Testis (tissue), 2 donors: ENCODE results near the gene DDN.

Source experiments
- POLR2A ChIP-seq: fragments of 450-650 bp; IDR thresholded peaks from one replicate; pipeline ENCODE4 v1.6.1; 2017; ENCODE audit warnings: antibody characterized with exemption, mild to moderate bottlenecking, moderate library complexity
- TF ChIP-seq, protein P1 (sequence below), 3 experiments: fragments of 450-650 bp in 2 of 3; fragments of 200-600 bp in 1 of 3; sonication (generic) in 1 of 3; IDR thresholded peaks; one replicate each; pipeline ENCODE4 v1.5.1; 2016 to 2019; ENCODE audit warnings: antibody characterized with exemption in 3 of 3, mild to moderate bottlenecking in 2 of 3, moderate library complexity in 1 of 3

DNA sequence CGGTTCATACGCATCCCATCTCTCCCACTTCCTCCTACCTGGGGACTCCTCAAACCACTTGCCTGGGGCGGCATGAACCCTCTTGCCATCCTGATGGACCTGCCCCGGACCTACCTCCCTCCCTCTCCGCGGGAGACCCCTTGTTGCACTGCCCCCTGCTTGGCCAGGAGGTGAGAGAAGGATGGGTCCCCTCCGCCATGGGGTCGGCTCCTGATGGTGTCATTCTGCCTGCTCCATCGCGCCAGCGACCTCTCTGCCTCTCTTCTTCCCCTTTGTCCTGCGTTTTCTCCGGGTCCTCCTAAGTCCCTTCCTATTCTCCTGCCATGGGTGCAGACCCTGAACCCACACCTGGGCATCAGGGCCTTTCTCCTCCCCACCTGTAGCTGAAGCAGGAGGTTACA lies 17.4 kb downstream of the DDN start:
- TF ChIP-seq, protein P1, sequence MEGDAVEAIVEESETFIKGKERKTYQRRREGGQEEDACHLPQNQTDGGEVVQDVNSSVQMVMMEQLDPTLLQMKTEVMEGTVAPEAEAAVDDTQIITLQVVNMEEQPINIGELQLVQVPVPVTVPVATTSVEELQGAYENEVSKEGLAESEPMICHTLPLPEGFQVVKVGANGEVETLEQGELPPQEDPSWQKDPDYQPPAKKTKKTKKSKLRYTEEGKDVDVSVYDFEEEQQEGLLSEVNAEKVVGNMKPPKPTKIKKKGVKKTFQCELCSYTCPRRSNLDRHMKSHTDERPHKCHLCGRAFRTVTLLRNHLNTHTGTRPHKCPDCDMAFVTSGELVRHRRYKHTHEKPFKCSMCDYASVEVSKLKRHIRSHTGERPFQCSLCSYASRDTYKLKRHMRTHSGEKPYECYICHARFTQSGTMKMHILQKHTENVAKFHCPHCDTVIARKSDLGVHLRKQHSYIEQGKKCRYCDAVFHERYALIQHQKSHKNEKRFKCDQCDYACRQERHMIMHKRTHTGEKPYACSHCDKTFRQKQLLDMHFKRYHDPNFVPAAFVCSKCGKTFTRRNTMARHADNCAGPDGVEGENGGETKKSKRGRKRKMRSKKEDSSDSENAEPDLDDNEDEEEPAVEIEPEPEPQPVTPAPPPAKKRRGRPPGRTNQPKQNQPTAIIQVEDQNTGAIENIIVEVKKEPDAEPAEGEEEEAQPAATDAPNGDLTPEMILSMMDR (IDR thresholded peaks at IDR 0.05): no peak
- no peak for TF ChIP-seq POLR2A
